Measurements from ENCODE around the gene CLDN5.

DNA sequence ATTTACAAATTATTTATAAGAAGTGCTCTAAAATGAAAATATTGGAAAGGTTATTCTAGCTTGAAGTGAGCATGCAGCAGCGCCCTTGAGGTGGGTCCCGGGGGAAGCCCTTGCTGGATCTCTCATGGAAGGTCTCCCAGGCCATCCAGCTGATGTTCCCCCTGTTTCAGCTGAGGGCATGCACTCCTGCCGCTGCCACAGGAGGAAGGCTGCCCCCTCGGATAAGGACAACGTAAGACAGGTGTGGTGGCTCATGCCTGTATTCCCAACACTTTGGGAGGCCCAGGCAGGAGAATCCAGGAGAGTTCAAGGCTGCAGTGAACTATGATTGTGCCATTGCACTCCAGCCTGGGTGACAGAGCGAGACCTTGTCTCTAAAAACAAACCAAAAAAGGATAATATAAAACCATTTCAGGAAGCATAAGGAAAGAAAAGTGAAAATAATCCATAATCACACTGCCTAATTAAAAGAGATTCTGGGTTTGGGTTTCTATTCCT is 29.5 kb downstream of the CLDN5 start:
- TF ChIP-seq, protein P1, sequence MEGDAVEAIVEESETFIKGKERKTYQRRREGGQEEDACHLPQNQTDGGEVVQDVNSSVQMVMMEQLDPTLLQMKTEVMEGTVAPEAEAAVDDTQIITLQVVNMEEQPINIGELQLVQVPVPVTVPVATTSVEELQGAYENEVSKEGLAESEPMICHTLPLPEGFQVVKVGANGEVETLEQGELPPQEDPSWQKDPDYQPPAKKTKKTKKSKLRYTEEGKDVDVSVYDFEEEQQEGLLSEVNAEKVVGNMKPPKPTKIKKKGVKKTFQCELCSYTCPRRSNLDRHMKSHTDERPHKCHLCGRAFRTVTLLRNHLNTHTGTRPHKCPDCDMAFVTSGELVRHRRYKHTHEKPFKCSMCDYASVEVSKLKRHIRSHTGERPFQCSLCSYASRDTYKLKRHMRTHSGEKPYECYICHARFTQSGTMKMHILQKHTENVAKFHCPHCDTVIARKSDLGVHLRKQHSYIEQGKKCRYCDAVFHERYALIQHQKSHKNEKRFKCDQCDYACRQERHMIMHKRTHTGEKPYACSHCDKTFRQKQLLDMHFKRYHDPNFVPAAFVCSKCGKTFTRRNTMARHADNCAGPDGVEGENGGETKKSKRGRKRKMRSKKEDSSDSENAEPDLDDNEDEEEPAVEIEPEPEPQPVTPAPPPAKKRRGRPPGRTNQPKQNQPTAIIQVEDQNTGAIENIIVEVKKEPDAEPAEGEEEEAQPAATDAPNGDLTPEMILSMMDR (IDR thresholded peaks at IDR 0.05): no peak
- TF ChIP-seq POLR2A (IDR thresholded peaks at IDR 0.05) (no peak), POLR2AphosphoS5 (IDR thresholded peaks at IDR 0.05) (no peak)

Data from sigmoid colon (tissue), 4 donors.